HG03045 (cell line): ENCODE data around the gene NSMCE3.
A peak's percentile ranks its signal among the peaks of the same experiment; 100 is the strongest.

ENCODE experiments used
- ATAC-seq: cut with Tn5 transposase; IDR thresholded peaks from one replicate; pipeline ENCODE4 v1.9.1; 2021; ENCODE audit warnings: mild to moderate bottlenecking, moderate library complexity; ENCODE audit not compliant: unreplicated experiment

Gene NSMCE3

DNA sequence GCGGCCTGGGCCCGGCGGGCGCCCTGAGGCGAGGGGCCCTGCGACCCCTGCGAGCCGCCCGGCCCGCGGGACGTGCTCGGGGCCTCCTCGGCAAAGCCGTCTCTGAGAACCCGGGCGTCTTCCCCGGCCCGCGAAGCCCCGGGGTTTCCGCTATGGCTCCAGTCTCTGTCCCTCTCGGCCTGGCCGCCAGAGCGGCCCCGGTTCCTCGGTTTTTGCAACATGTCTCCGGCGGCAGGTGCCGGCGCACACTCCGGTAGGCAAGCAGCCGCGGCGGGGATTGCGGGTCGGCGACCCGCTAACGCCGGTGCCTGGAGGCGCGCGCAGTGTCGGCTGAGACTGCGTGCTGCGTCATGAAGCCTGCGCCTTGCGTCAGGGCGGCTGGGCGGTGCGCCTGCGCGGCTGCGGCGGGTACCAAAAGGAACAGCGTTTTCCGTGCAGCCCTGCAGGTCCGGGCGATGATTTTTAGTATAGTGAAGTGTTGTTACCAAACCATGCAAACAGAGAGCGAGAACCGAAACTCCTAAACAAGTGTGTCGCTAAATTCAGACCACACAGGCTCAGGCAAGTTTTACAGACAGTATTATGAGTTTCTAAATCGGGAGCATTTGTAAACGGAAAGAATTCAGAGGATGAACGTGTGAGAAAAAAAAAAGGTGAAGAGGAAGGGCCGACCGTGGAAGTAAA lies at the start of gene NSMCE3:
Gene NSMCE3, minus strand, starts transcription at position 338 of the 684 bp plus-strand sequence. Its CDS starts 117 bp downstream, at position 221.
- peak; percentile 89 for ATAC-seq

DNA sequence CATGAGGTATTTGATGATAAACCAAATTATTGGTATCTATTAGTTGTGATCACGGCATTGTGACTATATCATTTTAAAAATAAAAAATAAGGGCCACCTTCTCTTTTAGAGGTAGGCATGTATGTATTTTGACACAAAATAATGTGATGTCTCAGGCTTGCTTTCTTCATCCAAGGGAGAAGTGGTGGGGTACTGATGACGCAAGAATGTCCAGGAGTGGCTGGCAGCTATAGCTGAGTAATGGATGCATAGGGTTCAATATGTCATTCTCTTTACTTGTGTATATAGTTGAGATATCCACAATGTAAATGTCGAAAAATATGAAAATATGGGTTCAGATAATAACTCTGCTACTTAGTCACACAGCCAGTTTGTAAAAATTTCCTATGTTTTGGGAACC lies 46.8 kb upstream of the NSMCE3 start:
- ATAC-seq, result no peak

DNA sequence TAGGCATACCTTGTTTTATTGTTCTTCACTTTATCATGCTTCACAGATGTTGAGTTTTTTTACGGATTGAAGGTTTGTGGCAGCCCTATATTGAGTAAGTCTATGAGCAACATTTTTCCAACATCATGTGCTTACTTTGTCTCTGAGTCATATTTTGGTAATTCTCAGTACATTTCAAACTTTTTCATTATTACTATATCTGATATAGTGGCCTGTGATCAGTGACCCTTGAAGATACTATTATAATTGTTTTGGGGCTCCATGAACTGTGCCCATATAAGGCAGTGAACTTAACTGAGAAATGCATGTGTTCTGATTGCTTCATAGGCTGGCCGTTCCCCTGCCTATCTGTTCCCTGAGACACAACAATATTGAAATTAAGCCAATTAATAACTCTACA lies 42.8 kb upstream of the NSMCE3 start:
- no peak for ATAC-seq

DNA sequence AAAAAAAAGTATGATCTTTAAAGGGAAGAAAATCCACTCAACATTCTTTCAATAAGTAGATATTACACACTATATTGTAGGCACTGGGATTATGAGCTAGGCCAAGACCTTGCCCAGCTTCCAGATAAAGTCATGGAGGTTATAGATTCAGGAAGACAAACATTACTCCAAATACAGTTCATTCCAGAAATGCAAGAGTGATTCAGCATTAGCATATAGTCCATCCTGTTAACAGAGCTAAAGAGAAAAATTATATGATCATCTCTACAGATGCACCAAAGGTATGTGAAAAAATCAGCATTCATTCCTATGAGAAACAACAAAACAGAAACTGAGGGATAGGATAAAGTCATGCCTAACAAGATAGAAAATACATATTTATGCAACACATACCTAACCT lies 42.1 kb upstream of the NSMCE3 start:
- ATAC-seq, result no peak

DNA sequence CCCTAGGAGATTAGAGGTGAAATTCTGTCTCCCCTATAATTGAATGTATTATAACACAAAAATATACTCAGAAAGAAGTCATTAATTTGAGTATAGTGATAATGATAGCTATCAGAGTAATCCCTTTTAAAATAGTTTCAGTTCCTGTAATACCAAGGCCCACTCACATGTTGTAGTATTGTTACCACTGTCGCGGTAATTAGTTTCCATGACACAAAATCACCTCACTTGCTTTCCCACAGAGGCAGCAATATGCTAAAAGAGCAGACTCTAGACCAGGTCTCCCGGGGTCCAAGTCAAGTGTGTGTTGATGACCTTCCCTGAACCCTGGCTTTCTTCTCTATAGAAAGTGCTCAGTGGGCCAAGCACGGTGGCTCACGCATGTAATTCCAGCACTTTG lies 39.5 kb upstream of the NSMCE3 start:
- ATAC-seq, result peak; percentile 55

- ATAC-seq, result no peak
Observed at GRCh38 chr15:29308299-29308698, 38.7 kb upstream of the NSMCE3 start.

GRCh38 chr15:29305556-29305955 lies 35.9 kb upstream of the NSMCE3 start:
- ATAC-seq, result no peak

GRCh38 chr15:29302871-29303270 lies 33.2 kb upstream of the NSMCE3 start:
- ATAC-seq, result no peak

- no peak for ATAC-seq
Observed at GRCh38 chr15:29299784-29300183, 30.2 kb upstream of the NSMCE3 start.

- no peak for ATAC-seq
Observed at GRCh38 chr15:29299331-29299730, 29.7 kb upstream of the NSMCE3 start.

DNA sequence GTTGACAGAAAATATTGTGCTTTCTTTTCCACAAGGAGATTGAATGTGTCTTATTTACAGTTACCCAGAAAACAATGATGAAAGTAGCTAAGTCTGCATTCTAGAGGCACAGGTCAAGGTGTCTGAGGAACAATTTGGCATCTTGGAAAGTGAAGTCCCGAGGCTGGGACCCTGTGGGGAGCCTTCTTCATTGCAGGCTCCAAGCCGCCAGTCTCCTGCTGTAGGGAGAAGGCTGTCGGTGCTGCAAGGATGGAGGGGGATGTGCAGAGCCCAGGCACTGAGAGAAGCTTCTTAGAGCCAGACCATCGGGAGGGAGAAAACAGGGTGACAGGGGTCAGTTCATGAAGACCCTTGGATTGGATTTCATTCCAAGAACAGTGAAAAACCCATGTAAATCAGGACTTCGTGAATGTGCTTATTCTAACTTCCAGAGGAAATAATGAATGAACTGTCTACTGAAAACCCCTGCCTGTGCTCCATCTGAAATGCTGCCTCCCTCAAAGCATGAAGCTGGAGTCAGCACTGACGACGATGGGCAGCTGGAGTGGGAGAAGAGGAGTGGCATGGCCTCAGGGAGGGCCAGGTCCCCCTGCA lies 25.2 kb upstream of the NSMCE3 start:
- ATAC-seq, result no peak

DNA sequence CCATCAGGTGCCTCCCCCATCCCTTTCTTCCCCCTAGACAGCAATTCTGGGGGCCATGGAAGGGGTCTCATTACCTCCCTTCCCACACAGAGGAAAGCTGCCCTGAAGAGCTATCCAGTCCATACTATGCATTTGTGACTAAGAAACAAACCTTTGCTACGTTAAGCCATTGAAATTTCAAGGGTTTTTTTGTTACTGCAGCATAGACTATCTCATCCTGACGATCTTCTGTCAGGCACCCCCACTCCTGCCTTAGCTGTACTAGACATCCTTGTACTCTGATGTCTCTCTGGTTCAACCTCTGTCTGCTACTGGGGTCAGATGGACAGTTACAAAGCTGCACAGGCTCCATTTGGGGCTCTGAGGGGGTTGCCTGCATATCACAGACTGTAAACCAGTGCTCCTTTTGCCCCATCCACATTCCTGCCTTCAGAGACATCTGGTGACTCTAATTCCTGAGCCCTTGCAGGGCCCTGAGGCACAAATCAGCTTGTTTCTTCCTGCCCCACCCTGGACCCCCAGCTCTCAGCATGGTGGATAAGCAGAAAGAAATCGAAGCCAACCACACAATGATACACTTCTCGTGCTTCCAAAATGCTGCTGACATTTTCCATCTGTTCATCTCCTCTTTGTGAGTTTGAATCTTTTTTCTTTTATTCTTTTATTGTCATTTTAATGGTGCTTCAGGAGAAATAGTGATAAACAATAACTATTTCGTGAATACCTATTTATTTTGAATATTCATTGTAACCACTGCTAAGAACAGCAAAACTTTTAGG lies 21.6 kb upstream of the NSMCE3 start:
- no peak for ATAC-seq

- no peak for ATAC-seq
Observed at GRCh38 chr15:29289173-29289572, 19.6 kb upstream of the NSMCE3 start.

- no peak for ATAC-seq
Observed at GRCh38 chr15:29285386-29285785, 15.8 kb upstream of the NSMCE3 start.

DNA sequence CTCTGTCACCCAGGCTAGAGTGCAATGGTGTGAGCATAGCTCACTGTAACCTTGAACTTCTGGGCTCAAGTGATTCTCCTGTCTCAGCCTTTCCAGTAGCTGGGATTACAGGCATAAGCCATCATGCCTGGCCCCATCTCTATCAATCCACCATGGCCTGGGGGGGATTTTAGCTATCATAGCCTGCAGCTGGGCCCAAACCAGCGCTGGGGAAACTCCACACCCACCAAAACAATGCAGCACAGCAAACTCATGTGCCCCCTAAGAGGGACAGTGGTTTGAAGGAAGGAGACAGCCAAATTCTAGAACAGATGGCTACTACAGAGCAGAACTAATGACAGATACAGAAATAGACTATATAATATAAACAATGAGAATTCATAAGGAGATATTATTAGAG lies 13.8 kb upstream of the NSMCE3 start:
- ATAC-seq, result no peak

GRCh38 chr15:29280514-29280913 lies 10.9 kb upstream of the NSMCE3 start:
- ATAC-seq, result no peak

DNA sequence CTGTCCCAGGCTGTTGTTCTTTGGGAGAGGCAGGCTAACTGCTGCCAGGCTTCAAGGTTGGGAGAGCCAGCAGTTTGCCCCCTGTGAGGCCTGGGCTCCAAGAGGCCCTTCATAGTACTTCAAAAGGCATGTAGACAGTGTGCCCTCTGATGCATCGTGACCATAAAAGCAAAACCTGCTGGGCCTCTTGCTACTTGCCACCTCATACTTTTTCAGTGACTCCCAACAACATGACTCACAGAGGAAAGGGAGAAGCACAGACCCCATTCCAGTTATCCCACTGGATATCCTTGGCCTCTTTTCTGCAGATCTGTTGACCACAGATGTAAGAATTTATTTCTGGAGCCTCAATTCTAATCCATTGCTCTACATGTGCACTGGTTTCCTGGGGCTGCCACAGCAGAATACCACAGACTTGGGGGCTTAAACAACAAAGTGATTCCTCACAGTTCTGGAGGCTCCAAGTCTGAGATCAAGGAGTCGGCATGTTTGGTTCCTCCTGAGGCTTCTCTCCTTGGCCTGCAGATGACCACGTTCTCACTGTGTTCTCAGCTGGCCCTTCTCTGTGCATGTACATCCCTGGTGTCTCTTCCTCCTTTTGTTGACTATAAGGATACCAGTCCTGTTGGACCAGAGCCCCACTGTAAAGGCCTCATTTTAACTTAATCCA lies 8.9 kb upstream of the NSMCE3 start:
- no peak for ATAC-seq

DNA sequence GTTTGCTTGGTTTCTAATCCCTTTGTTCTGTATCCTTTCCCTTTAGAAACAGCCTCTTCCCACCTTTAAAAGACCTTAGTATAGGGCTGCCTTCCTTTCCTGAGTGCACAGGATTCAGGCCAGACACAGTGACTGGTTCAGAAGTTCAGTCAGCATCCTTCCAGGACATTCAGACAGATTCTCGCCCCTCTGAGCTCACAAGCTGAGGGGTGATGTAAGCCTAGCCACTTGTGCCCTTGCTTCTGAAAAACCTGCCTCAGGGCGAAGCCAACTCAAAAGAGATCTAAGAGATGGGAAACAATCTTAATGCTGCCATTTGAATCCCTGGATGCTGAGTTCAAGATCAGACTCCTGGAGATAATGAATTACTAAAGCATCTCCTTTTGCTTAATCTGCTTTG lies 6.7 kb upstream of the NSMCE3 start:
- no peak for ATAC-seq

- ATAC-seq, result no peak
Observed at GRCh38 chr15:29275855-29276254, 6.2 kb upstream of the NSMCE3 start.

DNA sequence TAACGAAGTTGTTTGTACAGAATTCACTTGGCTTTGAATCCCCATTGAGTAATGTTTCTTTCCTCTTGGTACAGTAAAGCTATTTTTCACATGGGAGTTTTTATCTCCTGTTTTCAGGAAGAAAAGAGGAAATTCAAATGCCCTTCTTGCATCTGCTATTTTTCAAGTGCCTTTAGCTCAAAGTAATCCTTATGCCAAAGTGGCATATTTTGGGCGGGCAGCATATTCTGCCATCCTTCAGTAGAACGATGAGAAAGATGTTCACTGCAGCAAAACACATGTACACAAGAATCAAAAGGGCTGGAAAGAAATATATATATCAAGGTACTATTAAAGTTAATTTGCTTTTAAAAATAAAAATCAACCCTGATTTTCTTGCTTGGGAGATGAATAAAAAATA lies 5.3 kb upstream of the NSMCE3 start:
- no peak for ATAC-seq

DNA sequence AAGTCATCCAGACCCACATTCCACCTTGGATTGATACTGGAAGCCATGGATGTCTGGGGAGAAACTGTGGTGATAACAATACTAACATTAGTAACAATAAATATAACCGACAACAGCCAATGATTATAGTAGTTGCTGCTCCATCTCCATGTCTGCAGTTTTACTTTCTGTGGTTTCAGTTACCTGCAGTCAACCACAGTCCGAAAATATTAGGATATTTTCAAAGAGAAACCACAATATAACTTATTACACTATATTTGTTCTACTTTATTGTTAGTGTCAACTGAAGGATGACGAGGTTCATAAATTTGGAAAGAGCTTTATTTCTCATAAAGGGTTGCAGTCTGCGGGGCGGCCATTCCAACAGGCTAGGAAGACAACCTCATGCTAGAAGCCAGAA lies 2.6 kb upstream of the NSMCE3 start:
- ATAC-seq, result no peak

- ATAC-seq, result no peak
Observed at GRCh38 chr15:29270976-29271375, 1.4 kb upstream of the NSMCE3 start.
